H1 (cell line): ENCODE data around the gene GABRR2. TPM values are rescaled to one million over a fixed set of nuclear protein-coding genes. Genes with fewer than 3 reads are reported as not detected.

Experiments used
- CTCF ChIA-PET: fragments of 300-600 bp; sonication (Branson Sonifier 250); formaldehyde crosslinking; loops from one replicate; lab custom pipeline; 2021; ENCODE audit not compliant: partially characterized antibody; lab: Charles Lee
- POLR2A ChIA-PET: fragments of 300-600 bp; sonication (Branson Sonifier 250); formaldehyde crosslinking; loops from one replicate; lab custom pipeline; 2021; ENCODE audit warnings: inconsistent platforms; ENCODE audit not compliant: partially characterized antibody; lab: Charles Lee
- DNase-seq, 2 experiments: peaks; one replicate each; pipeline versions ENCODE4 v3.0.0 to v3.0.0-alpha.2; 2010 to 2022; ENCODE audit warnings: low spot score in 2 of 2, low read depth in 1 of 2, mixed read lengths in 1 of 2
- FAIRE-seq: peaks from 2 replicates; lab custom pipeline; 2011; peaks lifted over from hg19 to GRCh38; lab: Jason Lieb, UNC
- H2AFZ ChIP-seq: 2 replicates; pipeline ENCODE4 v1.8.1; 2012; ENCODE audit warnings: low read length, inconsistent platforms
- H2AK5ac ChIP-seq: 2 replicates; pipeline ENCODE4 v1.6.1; 2013; ENCODE audit warnings: low read depth, low read length
- H2BK120ac ChIP-seq: replicated peaks from 2 replicates; pipeline ENCODE3; 2013; ENCODE audit warnings: low read depth, low read length, inconsistent platforms
- H2BK12ac ChIP-seq: 2 replicates; pipeline ENCODE4 v1.6.1; 2013; ENCODE audit warnings: low read depth, low read length
- H2BK15ac ChIP-seq: 2 replicates; pipeline ENCODE4 v1.6.1; 2013; ENCODE audit warnings: low read length
- H2BK20ac ChIP-seq: 2 replicates; pipeline ENCODE4 v1.6.1; 2013; ENCODE audit warnings: low read length
- H2BK5ac ChIP-seq: 2 replicates; pipeline ENCODE4 v1.6.1; 2013; ENCODE audit warnings: low read depth, low read length
- H3K14ac ChIP-seq: 2 replicates; pipeline ENCODE4 v1.6.1; 2013; ENCODE audit warnings: inconsistent platforms; ENCODE audit not compliant: insufficient read length
- H3K18ac ChIP-seq: 2 replicates; pipeline ENCODE4 v1.6.1; 2013; ENCODE audit warnings: low read length; ENCODE audit errors: extremely low read depth
- H3K23ac ChIP-seq: 2 replicates; pipeline ENCODE4 v1.6.1; 2013; ENCODE audit warnings: inconsistent platforms; ENCODE audit not compliant: insufficient read length
- H3K23me2 ChIP-seq: 2 replicates; pipeline ENCODE4 v1.6.1; 2013; ENCODE audit warnings: low read depth, low read length
- H3K27ac ChIP-seq: 2 replicates; pipeline ENCODE4 v1.6.1; 2011; ENCODE audit warnings: low read depth, low read length, inconsistent platforms
- H3K27me3 ChIP-seq, 4 experiments: replicated peaks in 1 of 4; 1 replicate in 1 of 4; 2 replicates in 3 of 4; pipeline versions ENCODE4 v1.6.1 to v1.8.1; 2011 to 2013; ENCODE audit warnings: low read length in 3 of 4, mild to moderate bottlenecking in 3 of 4, inconsistent platforms in 2 of 4, mixed read lengths in 2 of 4, moderate library complexity in 1 of 4; ENCODE audit not compliant: control insufficient read depth in 3 of 4, insufficient read depth in 3 of 4; ENCODE audit errors: extremely low read depth in 1 of 4
- H3K36me3 ChIP-seq, 4 experiments: 2 replicates each; pipeline versions ENCODE4 v1.6.1 to v1.8.1; 2011 to 2013; ENCODE audit warnings: mild to moderate bottlenecking in 4 of 4, low read length in 3 of 4, moderate library complexity in 2 of 4, control low read depth in 1 of 4, inconsistent platforms in 1 of 4; ENCODE audit not compliant: insufficient read depth in 4 of 4, control insufficient read depth in 2 of 4
- H3K4ac ChIP-seq: replicated peaks from 2 replicates; pipeline ENCODE3; 2013; ENCODE audit warnings: low read length, low read depth, mixed read lengths, inconsistent platforms; ENCODE audit not compliant: insufficient read length
- H3K4me1 ChIP-seq, 4 experiments: replicated peaks in 1 of 4; 1 replicate in 1 of 4; 2 replicates in 3 of 4; pipeline versions ENCODE4 v1.6.1 to v1.8.1; 2011 to 2013; ENCODE audit warnings: low read length in 3 of 4, inconsistent platforms in 2 of 4, mixed read lengths in 1 of 4; ENCODE audit not compliant: insufficient read depth in 4 of 4, control insufficient read depth in 3 of 4
- H3K4me2 ChIP-seq, 2 experiments: 2 replicates each; pipeline versions ENCODE4 v1.6.1 to v1.8.1; 2011 to 2013; ENCODE audit warnings: low read depth in 2 of 2, low read length in 2 of 2, control low read depth in 1 of 2, inconsistent platforms in 1 of 2, mild to moderate bottlenecking in 1 of 2; ENCODE audit not compliant: insufficient read depth in 1 of 2
- H3K4me3 ChIP-seq, 4 experiments: fragments of 200-600, 300-600 bp in 1 of 4; sonication (generic), shearing (Covaris generic), sonication (Bioruptor Twin) in 1 of 4; 2 replicates each; pipeline versions ENCODE4 v1.5.1 to v1.8.1; 2011 to 2016; ENCODE audit warnings: low read length in 4 of 4, low read depth in 3 of 4, control low read depth in 2 of 4, inconsistent platforms in 2 of 4, mild to moderate bottlenecking in 2 of 4, mixed read lengths in 1 of 4, moderate library complexity in 1 of 4; ENCODE audit not compliant: insufficient read depth in 2 of 4; ENCODE audit errors: extremely low read depth in 1 of 4
- H3K56ac ChIP-seq: replicated peaks from 2 replicates; pipeline ENCODE3; 2013; ENCODE audit warnings: low read depth, mild to moderate bottlenecking, mixed read lengths, low read length, inconsistent platforms; ENCODE audit not compliant: insufficient read length
- H3K79me1 ChIP-seq: 2 replicates; pipeline ENCODE4 v1.6.1; 2013; ENCODE audit warnings: low read depth, low read length, control low read depth
- H3K79me2 ChIP-seq, 2 experiments: 2 replicates each; pipeline versions ENCODE4 v1.6.1 to v1.8.1; 2012 to 2013; ENCODE audit warnings: low read length in 2 of 2, mild to moderate bottlenecking in 2 of 2, inconsistent platforms in 1 of 2; ENCODE audit not compliant: insufficient read depth in 2 of 2, control insufficient read depth in 1 of 2
- H3K9ac ChIP-seq, 4 experiments: replicated peaks in 1 of 4; 1 replicate in 1 of 4; 2 replicates in 3 of 4; pipeline versions ENCODE4 v1.6.1 to v1.8.1; 2011 to 2013; ENCODE audit warnings: low read depth in 3 of 4, low read length in 3 of 4, control low read depth in 2 of 4, mild to moderate bottlenecking in 2 of 4, moderate library complexity in 2 of 4, inconsistent platforms in 1 of 4; ENCODE audit errors: extremely low read depth in 1 of 4
- H3K9me3 ChIP-seq, 2 experiments: 2 replicates each; pipeline versions ENCODE4 v1.6.1 to v1.8.1; 2012 to 2013; ENCODE audit warnings: mild to moderate bottlenecking in 2 of 2, moderate library complexity in 2 of 2, control low read depth in 1 of 2, inconsistent platforms in 1 of 2, low read depth in 1 of 2, low read length in 1 of 2, mixed read lengths in 1 of 2; ENCODE audit not compliant: insufficient read depth in 2 of 2
- H4K20me1 ChIP-seq, 2 experiments: replicated peaks in 1 of 2; 2 replicates each; pipeline versions ENCODE3 to v1.8.1; 2011 to 2013; ENCODE audit warnings: inconsistent platforms in 2 of 2, low read length in 2 of 2, mild to moderate bottlenecking in 1 of 2; ENCODE audit not compliant: insufficient read depth in 2 of 2, control insufficient read depth in 1 of 2
- H4K5ac ChIP-seq: 2 replicates; pipeline ENCODE4 v1.6.1; 2013; ENCODE audit warnings: low read length, low read depth, mixed read lengths, inconsistent platforms; ENCODE audit not compliant: insufficient read length
- H4K8ac ChIP-seq: 2 replicates; pipeline ENCODE4 v1.8.0; 2013; ENCODE audit warnings: mild to moderate bottlenecking, moderate library complexity, low read length, inconsistent platforms; ENCODE audit not compliant: insufficient read depth; ENCODE audit errors: extremely low read depth
- H4K91ac ChIP-seq: replicated peaks from 2 replicates; pipeline ENCODE3; 2013; ENCODE audit warnings: low read length, mixed read lengths, inconsistent platforms; ENCODE audit not compliant: insufficient read length
- EGR1 ChIP-seq: IDR thresholded peaks from 2 replicates; pipeline ENCODE4 v1.6.1; 2011; ENCODE audit warnings: low read depth, low read length, borderline replicate concordance
- EP300 ChIP-seq, 2 experiments: IDR thresholded peaks; 1 replicate in 1 of 2; 2 replicates in 1 of 2; pipeline ENCODE4 v1.6.1; 2011 to 2012; ENCODE audit warnings: low read depth in 2 of 2, low read length in 2 of 2, mild to moderate bottlenecking in 2 of 2, borderline replicate concordance in 1 of 2, inconsistent platforms in 1 of 2, moderate library complexity in 1 of 2
- HDAC2 ChIP-seq, 2 experiments: fragments of 300-600 bp in 1 of 2; sonication (generic) in 1 of 2; IDR thresholded peaks; 2 replicates each; pipeline ENCODE4 v1.6.1; 2011 to 2012; ENCODE audit warnings: low read depth in 2 of 2, low read length in 2 of 2, mild to moderate bottlenecking in 2 of 2, moderate library complexity in 2 of 2, borderline replicate concordance in 1 of 2, inconsistent platforms in 1 of 2
- NANOG ChIP-seq: IDR thresholded peaks from 2 replicates; pipeline ENCODE4 v1.6.1; 2011; ENCODE audit warnings: low read length, low read depth, mild to moderate bottlenecking, inconsistent platforms; ENCODE audit not compliant: insufficient read depth, poor library complexity, severe bottlenecking
- WGBS, 2 experiments: shearing (Covaris generic) in 1 of 2; methylation state at CpG; one replicate each; pipeline versions ENCODE4 v1.1.6 to v1.1.7; 2013 to 2015; ENCODE audit warnings: low lambda C conversion rate in 2 of 2, mixed read lengths in 2 of 2, inconsistent platforms in 1 of 2, low coverage in 1 of 2, missing lambda C conversion rate in 1 of 2; ENCODE audit not compliant: insufficient replicate concordance in 2 of 2, insufficient coverage in 1 of 2, insufficient read length in 1 of 2; ENCODE audit errors: extremely low coverage in 1 of 2, missing lambda C conversion rate in 1 of 2; 5-methylcytosine and 5-hydroxymethylcytosine counted together
- polyA plus RNA-seq, 7 experiments: library from polyadenylated mRNA; depleted of rRNA in 3 of 7; stranded (reverse) in 5 of 7; unstranded in 2 of 7; fragments of >200 nt in 5 of 7; fragments of 200-250 nt in 2 of 7; gene quantifications; 1 replicate in 5 of 7; 2 replicates in 1 of 7; 4 replicates in 1 of 7; pipeline versions ENCODE4 v1.2.1 to v1.2.3, GENCODE V29; 2011 to 2013; ENCODE audit warnings: missing spikeins in 2 of 7, mixed read lengths in 2 of 7
- total RNA-seq: library from RNA; stranded (reverse); fragmentation: NEBNext Ultra II Directional; extraction: Animal tissue kit (Norgen Biotek cat#: 25700); gene quantifications from 2 replicates; pipeline ENCODE4 v1.2.1, GENCODE V29; 2021
- TF ChIP-seq, protein P1 (sequence below), 3 experiments: IDR thresholded peaks; 1 replicate in 2 of 3; 2 replicates in 1 of 3; pipeline versions ENCODE4 v1.5.1 to v1.6.1; 2011; ENCODE audit warnings: low read length in 3 of 3, mild to moderate bottlenecking in 3 of 3, inconsistent platforms in 2 of 3, low read depth in 1 of 3, moderate library complexity in 1 of 3; ENCODE audit not compliant: insufficient read depth in 1 of 3; ENCODE audit errors: control extremely low read depth in 1 of 3
- TF ChIP-seq, protein P2 (sequence below): IDR thresholded peaks from 2 replicates; pipeline ENCODE4 v1.6.1; 2011; ENCODE audit warnings: low read depth, mild to moderate bottlenecking, low read length; ENCODE audit not compliant: insufficient read depth

The GABRR2 gene
- total and polyA plus RNA-seq, 2 of the 8 experiments (the other 6 are each of a cell fraction or from before 2014, with no cell fraction given) = not detected

DNA sequence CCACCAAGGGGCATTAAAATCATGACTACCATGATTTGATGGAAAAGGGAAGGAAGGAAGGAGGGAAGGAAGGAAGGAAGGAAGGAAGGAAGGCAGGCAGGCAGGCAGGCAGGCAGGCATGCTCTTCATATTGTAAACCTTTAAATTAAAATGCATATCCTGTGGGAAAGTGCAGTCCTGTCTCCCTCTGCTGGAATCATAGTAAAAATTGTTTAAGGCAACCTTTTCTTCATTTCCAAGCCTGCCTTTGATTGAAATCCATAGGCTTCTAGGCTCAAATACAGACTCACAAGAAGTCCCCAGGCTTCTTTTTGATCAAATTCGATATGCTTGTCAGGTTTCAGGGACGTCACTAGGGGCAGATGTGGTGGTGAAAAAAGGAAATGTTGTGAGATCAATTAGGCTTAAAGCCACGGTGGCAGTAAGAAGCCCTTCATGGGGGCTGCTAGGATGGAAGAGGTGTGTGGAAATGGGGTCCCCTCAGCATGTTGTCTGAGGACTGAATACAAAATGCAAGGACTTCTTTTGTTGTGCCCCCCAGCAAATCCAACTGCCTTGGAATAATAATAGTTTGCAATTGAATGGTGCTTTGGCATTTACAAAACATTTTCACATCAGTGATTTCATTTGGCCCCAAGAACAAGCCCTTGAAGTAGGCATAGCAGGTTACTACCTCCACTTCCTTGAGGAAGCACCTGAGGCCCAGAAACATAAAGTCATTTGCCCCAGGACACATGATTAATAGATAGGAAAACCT, 72.3 kb downstream of the GABRR2 start:
- Histone ChIP-seq H3K4me1 (peaks cover 0 to 3% (median under 1%) of the 10 kb centered on the region in 4 experiments; a peak in 3 of 7 replicates), H2AFZ (no peak overlapping the region), H3K36me3 (no peaks in the 10 kb centered on the region), H3K27ac (no peak overlapping the region), H2BK20ac (no peak overlapping the region), H2AK5ac (no peak overlapping the region), H3K4me3 (peak overlapping the region in 1 of 4 experiments; percentile 24; a peak in 2 of 8 replicates), H4K5ac (no peak overlapping the region), H3K4me2 (peak overlapping the region; percentile 19 to 51; a peak in 3 of 4 replicates), H3K27me3 (peaks cover 0 to 5% (median 3%) of the 10 kb centered on the region in 4 experiments; a peak in 5 of 7 replicates), H3K56ac (no peak overlapping the region), H2BK120ac (no peak overlapping the region), H3K9me3 (no peaks in the 10 kb centered on the region), H3K9ac (no peak overlapping the region), H3K23me2 (no peaks in the 10 kb centered on the region), H2BK5ac (no peak overlapping the region), H2BK15ac (no peak overlapping the region), H4K8ac (no peak overlapping the region), H3K14ac (no peak overlapping the region), H3K4ac (no peak overlapping the region), H4K91ac (no peak overlapping the region), H2BK12ac (no peak overlapping the region), H3K18ac (no peak overlapping the region), H3K23ac (no peak overlapping the region), H3K79me2 (no peaks in the 10 kb centered on the region), H3K79me1 (no peaks in the 10 kb centered on the region), H4K20me1 (no peaks in the 10 kb centered on the region)
- ChIA-PET POLR2A (no interaction called here), CTCF (interaction anchor here (0.6 to 6.9 kb wide), 20 partner anchors 10 to 259 kb away, joined by 3 to 56 read pairs (median 4); no protein-coding TSS in a partner anchor)
- 3% methylated on average over 3 of the region's 3 CpGs; no CpG with 5 or more reads in 1 of the 2 experiments for WGBS, 2 experiments
- FAIRE-seq = peak; percentile 76
- peak in 1 of 2 experiments; percentile 34 for DNase-seq
- TF ChIP-seq EP300 (IDR thresholded peaks at IDR 0.05; ENCODE audit: borderline replicate concordance in 1 of 2, low read depth in 2 of 2, low read length in 2 of 2) (no peak), EGR1 (0 out of 2 replicates have a peak, but pooled peaks have one; percentile 44), HDAC2 (IDR thresholded peaks at IDR 0.05; ENCODE audit: borderline replicate concordance in 1 of 2, low read depth in 2 of 2, low read length in 2 of 2) (peak in 1 of 2 experiments; percentile 7; a peak in 1 of 4 replicates), NANOG (peak; percentile 57)
- TF ChIP-seq, protein P1, sequence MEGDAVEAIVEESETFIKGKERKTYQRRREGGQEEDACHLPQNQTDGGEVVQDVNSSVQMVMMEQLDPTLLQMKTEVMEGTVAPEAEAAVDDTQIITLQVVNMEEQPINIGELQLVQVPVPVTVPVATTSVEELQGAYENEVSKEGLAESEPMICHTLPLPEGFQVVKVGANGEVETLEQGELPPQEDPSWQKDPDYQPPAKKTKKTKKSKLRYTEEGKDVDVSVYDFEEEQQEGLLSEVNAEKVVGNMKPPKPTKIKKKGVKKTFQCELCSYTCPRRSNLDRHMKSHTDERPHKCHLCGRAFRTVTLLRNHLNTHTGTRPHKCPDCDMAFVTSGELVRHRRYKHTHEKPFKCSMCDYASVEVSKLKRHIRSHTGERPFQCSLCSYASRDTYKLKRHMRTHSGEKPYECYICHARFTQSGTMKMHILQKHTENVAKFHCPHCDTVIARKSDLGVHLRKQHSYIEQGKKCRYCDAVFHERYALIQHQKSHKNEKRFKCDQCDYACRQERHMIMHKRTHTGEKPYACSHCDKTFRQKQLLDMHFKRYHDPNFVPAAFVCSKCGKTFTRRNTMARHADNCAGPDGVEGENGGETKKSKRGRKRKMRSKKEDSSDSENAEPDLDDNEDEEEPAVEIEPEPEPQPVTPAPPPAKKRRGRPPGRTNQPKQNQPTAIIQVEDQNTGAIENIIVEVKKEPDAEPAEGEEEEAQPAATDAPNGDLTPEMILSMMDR (IDR thresholded peaks at IDR 0.05; ENCODE audit: control extremely low read depth in 1 of 3, insufficient read depth in 1 of 3, low read depth in 1 of 3, low read length in 3 of 3) = peak in 2 of 3 experiments; percentile 18 to 20; a peak in 2 of 4 replicates
- TF ChIP-seq, protein P2, sequence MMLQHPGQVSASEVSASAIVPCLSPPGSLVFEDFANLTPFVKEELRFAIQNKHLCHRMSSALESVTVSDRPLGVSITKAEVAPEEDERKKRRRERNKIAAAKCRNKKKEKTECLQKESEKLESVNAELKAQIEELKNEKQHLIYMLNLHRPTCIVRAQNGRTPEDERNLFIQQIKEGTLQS = no peak
